OCI-LY3 (cell line): ENCODE results near the gene AIFM1.

ENCODE experiments used
- H2AFZ ChIP-seq: fragments of 200-600, 300-600 bp; shearing (Covaris generic); 2 replicates; pipeline ENCODE4 v1.6.0; 2014; ENCODE audit warnings: antibody characterized with exemption, low read depth, low read length
- H3K27ac ChIP-seq: fragments of 200-600, 300-600 bp; sonication (generic); 2 replicates; pipeline ENCODE4 v1.5.1; 2014; ENCODE audit warnings: mild to moderate bottlenecking, low read length, moderate library complexity, mixed read lengths
- H3K27me3 ChIP-seq: fragments of 200-600, 300-600 bp; sonication (generic); 2 replicates; pipeline ENCODE4 v1.6.1; 2014; ENCODE audit warnings: low read depth, low read length, mixed read lengths
- H3K36me3 ChIP-seq: fragments of 200-600, 300-600 bp; sonication (generic); replicated peaks from 2 replicates; pipeline ENCODE3; 2014; ENCODE audit warnings: low read depth, low read length, mixed read lengths
- H3K4me1 ChIP-seq: fragments of 300-600, 200-600 bp; sonication (generic); 2 replicates; pipeline ENCODE4 v1.6.1; 2014; ENCODE audit warnings: low read length, mixed read lengths
- H3K4me2 ChIP-seq: fragments of 200-600, 300-600 bp; sonication (generic); 2 replicates; pipeline ENCODE4 v1.6.1; 2014; ENCODE audit warnings: low read length, mixed read lengths
- H3K4me3 ChIP-seq: fragments of 300-600, 200-600 bp; sonication (generic); 2 replicates; pipeline ENCODE4 v1.5.1; 2014; ENCODE audit warnings: antibody characterized with exemption, mild to moderate bottlenecking, low read length, moderate library complexity
- H3K79me2 ChIP-seq: fragments of 300-600, 200-600 bp; shearing (Covaris generic); 2 replicates; pipeline ENCODE4 v1.6.1; 2014; ENCODE audit warnings: mild to moderate bottlenecking, low read length, mixed read lengths
- H3K9ac ChIP-seq: fragments of 300-600, 200-600 bp; shearing (Covaris generic); 2 replicates; pipeline ENCODE4 v1.6.0; 2014; ENCODE audit warnings: mild to moderate bottlenecking, low read length, moderate library complexity
- H3K9me3 ChIP-seq: fragments of 200-600, 300-600 bp; shearing (Covaris generic); 2 replicates; pipeline ENCODE4 v1.6.1; 2014; ENCODE audit warnings: low read length, mixed read lengths; ENCODE audit not compliant: insufficient read depth
- H4K20me1 ChIP-seq: fragments of 200-600, 300-600 bp; sonication (generic); 2 replicates; pipeline ENCODE4 v1.6.1; 2016; ENCODE audit warnings: low read length, mixed read lengths; ENCODE audit not compliant: insufficient read depth
- EZH2phosphoT487 ChIP-seq: fragments of 200-600 bp; shearing (Covaris generic); IDR thresholded peaks from 2 replicates; pipeline ENCODE4 v1.6.1; 2018; ENCODE audit warnings: antibody characterized with exemption, mixed run types, low read depth
- TF ChIP-seq, protein P1 (sequence below): fragments of 200-600, 300-600 bp; sonication (generic); IDR thresholded peaks from 2 replicates; pipeline ENCODE4 v1.5.1; 2014; ENCODE audit warnings: antibody characterized with exemption, low read length, low read depth

Gene AIFM1

DNA sequence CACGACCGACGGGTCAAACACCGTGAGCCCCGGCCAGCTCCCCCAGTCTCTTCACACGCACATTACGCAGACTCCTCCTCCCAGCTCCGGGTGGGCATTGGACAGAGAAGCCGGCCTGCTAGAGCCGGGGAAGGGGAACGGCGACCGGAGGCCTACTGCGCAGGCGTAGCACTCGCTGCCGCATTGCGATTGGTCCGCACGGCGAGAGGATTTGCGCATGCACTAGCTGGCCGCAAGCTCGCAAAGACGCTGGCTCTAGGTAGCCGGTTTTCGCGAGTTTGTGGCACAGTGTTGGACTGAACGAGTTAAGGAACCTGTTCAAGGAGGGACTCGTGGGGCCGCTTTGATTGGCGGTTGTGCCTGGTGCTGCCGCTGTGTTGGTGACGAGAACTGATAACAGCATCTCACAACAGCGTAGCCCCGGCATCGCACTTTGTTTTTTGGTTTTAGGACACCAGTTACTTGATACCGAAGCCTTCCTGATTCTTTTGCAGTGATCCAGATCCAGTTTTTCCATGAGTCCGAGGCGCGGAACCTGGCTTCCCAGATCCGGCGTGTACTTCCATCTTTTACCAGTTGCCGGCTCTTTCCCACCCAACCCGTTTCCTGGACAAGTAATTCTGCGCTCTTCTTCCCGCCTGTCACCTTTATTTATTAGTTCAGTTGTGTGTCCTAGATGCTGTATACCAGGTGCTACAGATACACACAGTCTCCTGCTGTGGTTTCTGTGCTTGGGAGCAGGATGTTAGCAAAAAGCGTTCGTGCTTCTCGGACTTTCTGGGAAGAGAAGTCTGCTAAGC lies at the start of gene AIFM1:
Gene AIFM1, minus strand, starts transcription at position 139 of the 800 bp plus-strand sequence. CDS start 185 bp downstream, outside the sequence.
- peak within 1 kb of the TSS; percentile 96 for H3K9ac ChIP-seq
- peaks cover 49% of the 10 kb centered on the region for H3K79me2 ChIP-seq
- peak within 1 kb of the TSS; percentile 94 for H3K4me2 ChIP-seq
- H2AFZ ChIP-seq, result peak within 1 kb of the TSS; percentile 63
- no peaks in the 10 kb centered on the region for H3K9me3 ChIP-seq
- H4K20me1 ChIP-seq, result no peaks in the 10 kb centered on the region
- peak within 1 kb of the TSS; percentile 94 for H3K27ac ChIP-seq
- H3K4me3 ChIP-seq, result peak within 1 kb of the TSS; percentile 94
- no peak for TF ChIP-seq EZH2phosphoT487
- peaks cover 22% of the 10 kb centered on the region for H3K4me1 ChIP-seq
- H3K27me3 ChIP-seq, result no peaks in the 10 kb centered on the region
- peaks cover 2% of the 10 kb centered on the region for H3K36me3 ChIP-seq

GRCh38 chrX:130213376-130213775 lies 47.7 kb upstream of the AIFM1 start:
- Histone ChIP-seq H3K4me3 (no peak overlapping the region), H3K4me2 (no peak overlapping the region), H3K9ac (no peak overlapping the region), H3K36me3 (peaks cover 30% of the 10 kb centered on the region), H3K4me1 (peaks cover 24% of the 10 kb centered on the region), H2AFZ (no peak overlapping the region), H4K20me1 (no peaks in the 10 kb centered on the region), H3K27me3 (no peaks in the 10 kb centered on the region), H3K9me3 (no peaks in the 10 kb centered on the region), H3K79me2 (no peaks in the 10 kb centered on the region), H3K27ac (no peak overlapping the region)
- TF ChIP-seq, protein P1, sequence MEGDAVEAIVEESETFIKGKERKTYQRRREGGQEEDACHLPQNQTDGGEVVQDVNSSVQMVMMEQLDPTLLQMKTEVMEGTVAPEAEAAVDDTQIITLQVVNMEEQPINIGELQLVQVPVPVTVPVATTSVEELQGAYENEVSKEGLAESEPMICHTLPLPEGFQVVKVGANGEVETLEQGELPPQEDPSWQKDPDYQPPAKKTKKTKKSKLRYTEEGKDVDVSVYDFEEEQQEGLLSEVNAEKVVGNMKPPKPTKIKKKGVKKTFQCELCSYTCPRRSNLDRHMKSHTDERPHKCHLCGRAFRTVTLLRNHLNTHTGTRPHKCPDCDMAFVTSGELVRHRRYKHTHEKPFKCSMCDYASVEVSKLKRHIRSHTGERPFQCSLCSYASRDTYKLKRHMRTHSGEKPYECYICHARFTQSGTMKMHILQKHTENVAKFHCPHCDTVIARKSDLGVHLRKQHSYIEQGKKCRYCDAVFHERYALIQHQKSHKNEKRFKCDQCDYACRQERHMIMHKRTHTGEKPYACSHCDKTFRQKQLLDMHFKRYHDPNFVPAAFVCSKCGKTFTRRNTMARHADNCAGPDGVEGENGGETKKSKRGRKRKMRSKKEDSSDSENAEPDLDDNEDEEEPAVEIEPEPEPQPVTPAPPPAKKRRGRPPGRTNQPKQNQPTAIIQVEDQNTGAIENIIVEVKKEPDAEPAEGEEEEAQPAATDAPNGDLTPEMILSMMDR, result no peak
- no peak for TF ChIP-seq EZH2phosphoT487

GRCh38 chrX:130212371-130212770 lies 46.7 kb upstream of the AIFM1 start:
- no peak overlapping the region for H2AFZ ChIP-seq
- H4K20me1 ChIP-seq, result no peaks in the 10 kb centered on the region
- H3K4me2 ChIP-seq, result peak overlapping the region; percentile 55
- no peaks in the 10 kb centered on the region for H3K27me3 ChIP-seq
- H3K4me1 ChIP-seq, result peaks cover 24% of the 10 kb centered on the region
- peak overlapping the region; percentile 37; the same call in 1 of the 2 replicates for H3K4me3 ChIP-seq
- no peak overlapping the region for H3K9ac ChIP-seq
- H3K27ac ChIP-seq, result peak overlapping the region; percentile 72
- H3K9me3 ChIP-seq, result no peaks in the 10 kb centered on the region
- H3K36me3 ChIP-seq, result peaks cover 29% of the 10 kb centered on the region
- no peaks in the 10 kb centered on the region for H3K79me2 ChIP-seq
- no peak for TF ChIP-seq EZH2phosphoT487
- TF ChIP-seq, protein P1, result no peak

GRCh38 chrX:130211415-130212186 lies 46.0 kb upstream of the AIFM1 start:
- H3K27me3 ChIP-seq, result no peaks in the 10 kb centered on the region
- H3K79me2 ChIP-seq, result no peaks in the 10 kb centered on the region

More at GRCh38 chrX:130211415-130212186, 46.0 kb upstream of the AIFM1 start:
- no peak overlapping the region for H3K9ac ChIP-seq
- H3K9me3 ChIP-seq, result no peaks in the 10 kb centered on the region
- H3K4me1 ChIP-seq, result peaks cover 24% of the 10 kb centered on the region
- H3K36me3 ChIP-seq, result peaks cover 24% of the 10 kb centered on the region
- H4K20me1 ChIP-seq, result no peaks in the 10 kb centered on the region
- TF ChIP-seq, protein P1, result no peak
- TF ChIP-seq EZH2phosphoT487, result no peak
- H3K27ac ChIP-seq, result peak overlapping the region; percentile 72
- no peak overlapping the region for H2AFZ ChIP-seq
- H3K4me2 ChIP-seq, result peak overlapping the region; percentile 55
- peak overlapping the region; percentile 37; the same call in 1 of the 2 replicates for H3K4me3 ChIP-seq
